GM19438 (cell line): ENCODE results near the gene RAPGEF5.

ENCODE experiments used
- ATAC-seq: cut with Tn5 transposase; IDR thresholded peaks from one replicate; pipeline ENCODE4 v1.9.1; 2021; ENCODE audit warnings: low read depth; ENCODE audit not compliant: unreplicated experiment

The RAPGEF5 gene

DNA sequence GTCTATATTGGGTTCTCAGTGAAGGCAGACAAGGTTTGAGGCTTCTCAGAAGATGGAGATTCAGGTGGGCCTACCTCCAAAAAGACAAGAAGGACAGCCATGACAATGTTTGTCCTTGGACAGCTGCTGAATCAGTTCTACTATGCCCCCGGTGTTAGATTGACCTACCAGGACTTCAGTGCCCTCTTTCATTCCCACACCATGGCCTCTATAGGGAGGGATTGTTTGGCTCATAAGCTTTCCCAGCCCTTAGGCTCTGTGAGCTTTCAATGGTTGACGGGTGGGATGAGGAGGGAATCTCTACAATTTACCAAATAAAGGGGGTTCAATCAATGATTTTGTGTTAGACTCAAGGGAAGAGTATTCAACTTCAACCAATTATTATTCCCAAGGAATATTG, 23.4 kb upstream of the RAPGEF5 start:
- no peak for ATAC-seq

DNA sequence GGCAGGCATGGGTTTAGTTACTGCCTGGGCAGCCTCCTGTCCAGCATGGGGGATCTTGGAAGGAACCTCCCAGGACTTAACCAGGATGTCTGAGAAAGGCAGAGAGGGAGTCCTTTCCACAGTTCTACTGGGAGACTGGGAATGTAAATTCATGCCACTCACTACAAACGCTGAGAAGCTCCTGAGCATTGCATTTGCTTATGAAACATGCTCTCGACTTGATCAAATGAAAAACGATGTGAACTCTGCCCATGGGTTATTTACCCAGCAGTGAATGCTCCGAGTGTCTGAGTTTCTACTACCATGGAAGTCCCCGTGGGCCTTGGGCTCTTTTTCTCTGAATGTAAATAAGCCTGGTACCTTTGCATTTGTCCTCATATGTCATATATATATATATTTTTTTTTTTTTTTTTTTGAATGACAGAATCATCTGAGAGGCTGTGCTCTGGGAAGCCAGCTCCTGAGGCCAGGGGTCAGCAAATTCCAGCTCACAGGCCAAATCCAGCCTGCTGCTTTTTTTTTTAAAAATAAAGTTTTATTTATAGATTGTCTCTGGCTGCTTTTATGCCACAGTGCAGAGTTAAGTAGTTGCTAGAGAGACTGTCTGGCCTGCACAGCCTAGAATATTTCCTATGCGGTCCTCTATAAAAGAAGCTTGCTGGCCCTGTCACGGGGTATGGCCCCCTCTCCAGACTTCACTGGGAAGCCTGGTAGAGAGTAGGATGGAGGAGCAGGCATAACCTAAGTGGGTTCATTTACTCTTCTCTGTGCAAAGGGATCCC, 21.4 kb upstream of the RAPGEF5 start:
- ATAC-seq: no peak

GRCh38 chr7:22377703-22378102, 20.7 kb upstream of the RAPGEF5 start:
- no peak for ATAC-seq

DNA sequence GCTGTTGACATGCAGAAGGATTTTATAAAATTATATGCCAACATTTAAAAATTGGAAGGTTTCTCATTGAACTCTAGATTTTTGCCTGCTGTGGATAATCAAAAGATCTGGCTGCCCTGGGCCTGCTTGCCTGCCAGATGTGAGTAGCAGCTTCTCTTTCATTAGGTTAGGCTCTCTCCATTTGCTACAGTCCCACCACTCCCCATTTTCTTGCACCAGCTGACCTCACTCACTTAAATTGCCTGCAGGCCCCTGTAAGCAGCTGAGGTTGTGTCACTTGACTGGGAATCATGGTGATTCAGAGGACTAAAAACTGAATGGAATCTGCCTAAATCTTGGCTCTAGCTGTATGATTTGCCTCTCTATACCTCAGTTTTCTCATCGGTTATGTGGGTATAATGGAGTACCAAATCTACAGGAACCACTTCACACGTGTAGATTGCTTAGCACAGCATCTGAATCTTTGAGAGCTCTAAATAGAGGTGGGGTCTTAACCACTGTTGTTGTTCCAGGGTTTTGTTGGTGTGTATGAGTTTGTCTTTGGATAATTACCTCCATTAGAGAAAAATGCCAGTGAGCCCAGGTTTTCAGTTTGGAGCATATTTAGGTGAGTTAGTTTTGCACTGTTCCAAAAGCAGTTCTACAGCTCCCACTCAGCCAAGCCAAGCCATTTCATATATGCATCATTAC, 18.6 kb upstream of the RAPGEF5 start:
- ATAC-seq: no peak

DNA sequence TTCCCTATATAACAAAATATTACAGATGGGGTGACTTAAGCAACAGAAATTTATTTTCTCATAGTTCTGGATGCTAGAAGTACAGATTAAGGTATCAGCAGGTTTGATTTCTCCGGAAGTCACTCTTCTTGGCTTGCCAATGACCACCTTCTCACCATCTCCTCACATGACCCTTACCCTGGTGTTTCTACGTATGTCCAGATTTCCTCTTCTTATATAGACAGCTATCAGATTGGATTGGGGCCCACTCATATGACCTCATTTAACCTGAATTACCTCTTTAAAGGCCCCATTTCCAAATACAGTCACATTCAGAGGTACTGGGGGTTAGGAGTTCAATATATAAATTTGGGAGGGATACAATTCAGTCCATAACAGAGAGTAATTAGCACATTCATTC, 17.0 kb upstream of the RAPGEF5 start:
- no peak for ATAC-seq

- no peak for ATAC-seq
Measured at GRCh38 chr7:22373388-22373787, 16.4 kb upstream of the RAPGEF5 start.

DNA sequence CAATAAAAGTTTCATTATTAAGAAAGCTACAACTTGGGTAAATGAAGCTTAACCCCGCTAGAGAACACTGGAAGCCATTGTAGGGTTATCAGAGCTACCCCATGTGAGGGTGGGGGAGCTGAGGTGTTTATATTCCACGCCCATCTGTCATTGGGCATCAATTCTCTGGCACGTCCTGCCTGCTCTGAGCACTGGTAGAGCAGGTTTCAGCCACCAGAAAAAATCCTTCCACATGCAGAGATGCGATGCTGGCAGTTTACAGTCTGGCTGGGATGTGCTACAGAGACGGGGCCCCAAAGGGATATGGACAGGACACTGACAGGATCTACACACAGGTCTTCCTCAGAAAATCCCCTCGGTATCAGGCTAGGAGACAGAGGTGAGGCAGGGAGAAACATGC, 15.9 kb upstream of the RAPGEF5 start:
- ATAC-seq: no peak

GRCh38 chr7:22371878-22372277, 14.9 kb upstream of the RAPGEF5 start:
- no peak for ATAC-seq

DNA sequence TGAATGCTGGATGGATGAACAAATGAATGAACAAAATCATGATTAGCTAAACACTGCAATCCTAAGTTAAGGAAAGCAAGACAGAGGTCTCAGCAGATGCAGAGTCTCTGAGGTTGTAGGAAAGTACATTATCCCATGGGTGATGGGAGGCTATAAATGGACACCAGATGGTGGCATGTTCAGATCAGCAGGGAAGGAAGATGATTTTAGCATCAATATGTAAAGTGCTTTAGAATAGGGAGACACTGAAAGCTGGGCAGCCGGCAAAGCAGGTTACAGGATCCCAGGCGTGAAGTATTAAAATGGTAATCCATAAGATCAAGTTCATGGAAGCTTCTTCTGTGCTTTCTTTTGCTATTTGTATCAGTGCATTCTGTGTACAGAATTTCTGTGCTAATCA, 7.9 kb upstream of the RAPGEF5 start:
- no peak for ATAC-seq

GRCh38 chr7:22363756-22364422, 6.9 kb upstream of the RAPGEF5 start:
- no peak for ATAC-seq

DNA sequence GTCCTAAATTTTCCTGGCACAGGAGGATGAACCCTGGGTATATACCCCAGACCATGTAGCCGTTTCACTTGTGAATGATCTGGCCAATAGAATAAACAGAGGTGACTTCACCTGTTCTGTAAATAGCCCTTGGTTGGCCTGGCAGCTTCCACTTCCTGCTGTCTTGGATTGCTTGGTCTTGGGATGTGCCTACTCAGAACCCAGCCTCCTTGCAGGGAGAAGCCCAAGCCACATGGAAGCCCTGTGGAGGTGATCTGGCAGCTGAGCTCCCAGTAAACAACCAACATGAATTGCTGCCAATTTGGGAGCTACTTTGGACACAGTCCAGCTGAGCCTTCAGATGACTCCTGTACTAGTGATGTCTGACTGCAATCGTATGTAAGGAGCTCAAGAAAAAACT, 4.8 kb upstream of the RAPGEF5 start:
- no peak for ATAC-seq

GRCh38 chr7:22361320-22361719, 4.4 kb upstream of the RAPGEF5 start:
- ATAC-seq: no peak

- no peak for ATAC-seq
Measured at GRCh38 chr7:22358820-22359697, 2.1 kb upstream of the RAPGEF5 start.

- no peak for ATAC-seq
Measured at GRCh38 chr7:22357311-22358175, 589 bp upstream of the RAPGEF5 start.

DNA sequence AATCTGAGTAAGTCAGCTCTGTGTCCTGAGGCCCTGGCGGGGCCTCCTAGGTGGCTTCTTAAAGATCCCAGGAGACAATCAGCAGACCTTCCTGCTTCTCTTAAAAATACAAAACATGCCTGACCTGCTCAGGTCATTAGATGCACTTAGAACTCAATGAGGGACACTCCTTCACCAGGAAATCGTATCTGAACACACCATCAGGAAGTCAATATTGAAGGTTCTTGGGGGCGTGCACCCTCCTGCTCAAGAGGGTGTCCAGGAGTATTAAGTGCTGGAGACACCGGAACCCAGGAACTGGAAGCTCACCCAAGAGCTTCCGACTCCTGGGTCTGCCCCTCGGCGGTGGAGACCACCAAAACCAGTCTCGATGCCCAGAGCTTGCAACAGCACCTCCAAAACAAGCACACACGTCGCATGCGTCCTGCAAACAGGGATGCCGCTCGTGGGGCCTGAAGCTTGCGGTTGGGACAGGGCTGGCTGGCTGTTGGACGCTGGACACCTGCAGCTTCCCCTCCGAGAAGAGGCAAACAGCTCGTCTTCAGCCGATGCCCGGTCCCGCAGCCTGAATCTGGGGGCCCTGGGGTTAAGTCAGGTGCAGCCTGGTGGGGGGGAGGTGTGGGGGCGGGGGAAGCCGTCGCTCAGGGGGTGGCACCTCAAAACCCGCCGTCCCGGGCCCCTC, 803 bp downstream of the RAPGEF5 start:
- peak; percentile 30 for ATAC-seq

DNA sequence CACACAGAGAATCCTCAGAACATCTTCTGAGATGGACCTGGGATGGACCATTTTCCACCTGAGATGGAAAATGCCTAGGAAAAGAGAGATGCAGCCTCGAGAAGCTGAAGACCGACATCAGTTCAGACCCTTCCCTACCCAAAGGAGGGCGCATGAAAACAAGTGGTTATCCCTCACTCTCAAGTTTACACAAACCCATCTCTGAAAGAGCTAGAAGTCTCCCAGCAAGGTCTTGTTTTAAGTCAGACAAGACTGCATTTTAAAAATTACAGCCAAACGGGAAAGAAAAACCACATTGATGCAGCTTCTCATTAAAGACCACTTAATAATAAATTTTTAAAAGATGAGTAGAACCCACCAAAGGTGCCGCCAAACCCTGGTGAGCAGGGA, 1.3 kb downstream of the RAPGEF5 start:
- no peak for ATAC-seq

DNA sequence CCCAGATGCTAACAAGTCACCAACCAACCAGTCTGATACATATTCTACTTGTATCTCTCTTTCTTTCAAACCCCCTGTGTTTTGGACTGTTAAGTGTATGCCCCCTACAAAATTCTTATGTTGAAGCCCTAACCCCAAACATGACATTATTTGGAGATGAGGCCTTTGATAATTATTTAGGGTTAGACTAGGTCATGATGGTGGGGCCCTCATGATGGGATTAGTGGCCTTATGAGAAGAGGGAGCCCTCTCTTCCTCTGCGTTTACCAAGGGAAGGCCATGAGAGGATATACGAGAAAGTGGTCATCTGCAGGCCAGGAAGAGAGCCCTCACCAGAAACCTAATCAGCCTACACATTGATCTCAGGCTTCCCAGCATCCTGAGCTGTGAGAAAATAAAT, 2.5 kb downstream of the RAPGEF5 start:
- no peak for ATAC-seq

DNA sequence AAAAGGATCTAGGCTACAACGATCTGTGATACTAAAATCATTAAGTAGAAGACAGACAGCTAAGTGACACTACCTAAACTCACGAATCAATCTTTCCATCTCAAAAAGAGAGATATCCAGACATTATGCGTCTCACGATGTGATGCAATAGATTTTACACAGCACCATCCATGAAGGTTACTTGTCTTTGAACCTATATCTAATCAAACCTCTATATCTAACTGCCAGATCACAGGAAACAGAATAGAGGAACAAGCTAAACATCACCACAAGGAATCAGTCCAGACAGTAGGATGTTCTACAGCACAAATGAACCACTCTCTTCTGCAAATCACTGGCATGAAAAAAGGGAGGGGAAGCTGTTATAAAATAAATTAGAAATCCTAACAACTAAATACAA, 4.1 kb downstream of the RAPGEF5 start:
- ATAC-seq: no peak

- ATAC-seq: peak; percentile 6
Measured at GRCh38 chr7:22351878-22352277, 5.1 kb downstream of the RAPGEF5 start.
